NCI-H460 (cell line): ENCODE measurements around the gene NOTUM. TPM values are rescaled to one million over a fixed set of nuclear protein-coding genes. Genes with fewer than 3 reads are reported as not detected.

Experiments used
- DNase-seq: peaks from one replicate; pipeline ENCODE4 v3.0.0-alpha.2; 2016; ENCODE audit warnings: low read depth; ENCODE audit errors: extremely low read depth
- total RNA-seq: library from RNA; depleted of rRNA; stranded (reverse); fragments of >200 nt; shearing (Covaris generic); gene quantifications from 2 replicates; pipeline ENCODE4 v1.2.3, GENCODE V29; 2014

Gene NOTUM
- total RNA-seq, 1 experiment from 2014 or later: 0.15 TPM

- no peak for DNase-seq
Measured at GRCh38 chr17:81913394-81914102, 47.4 kb downstream of the NOTUM start.

GRCh38 chr17:81912441-81913309 lies 48.3 kb downstream of the NOTUM start:
- DNase-seq: no peak

GRCh38 chr17:81911969-81912368 lies 49.0 kb downstream of the NOTUM start:
- no peak for DNase-seq

GRCh38 chr17:81911277-81911961 lies 49.6 kb downstream of the NOTUM start, which contains the start of gene PCYT2:
TSS of gene PCYT2 (minus strand) at chr17:81911399. CDS start at chr17:81911355, 44 bp downstream.
- peak; percentile 91 for DNase-seq

- DNase-seq: no peak
Measured at GRCh38 chr17:81910840-81911276, 50.1 kb downstream of the NOTUM start.

GRCh38 chr17:81909966-81910839 lies 50.8 kb downstream of the NOTUM start:
- no peak for DNase-seq

- DNase-seq: no peak
Measured at GRCh38 chr17:81909231-81909630, 51.8 kb downstream of the NOTUM start.

GRCh38 chr17:81908793-81909192 lies 52.2 kb downstream of the NOTUM start:
- DNase-seq: no peak

GRCh38 chr17:81907219-81908145 lies 53.5 kb downstream of the NOTUM start:
- DNase-seq: no peak

GRCh38 chr17:81906476-81907218 lies 54.3 kb downstream of the NOTUM start:
- DNase-seq: no peak

GRCh38 chr17:81905993-81906392 lies 55.0 kb downstream of the NOTUM start:
- DNase-seq: no peak

- no peak for DNase-seq
Measured at GRCh38 chr17:81905424-81905875, 55.5 kb downstream of the NOTUM start.

GRCh38 chr17:81904600-81905423 lies 56.2 kb downstream of the NOTUM start:
- DNase-seq: no peak

- no peak for DNase-seq
Measured at GRCh38 chr17:81903896-81904599, 56.9 kb downstream of the NOTUM start.

GRCh38 chr17:81903415-81903831 lies 57.6 kb downstream of the NOTUM start:
- DNase-seq: no peak

- DNase-seq: no peak
Measured at GRCh38 chr17:81902653-81903414, 58.2 kb downstream of the NOTUM start.
